DND-41 (cell line): Measurements from ENCODE around the gene SH3RF3.

Experiments
- CTCF ChIP-seq: IDR thresholded peaks from 2 replicates; pipeline ENCODE4 v1.5.1; 2012; ENCODE audit warnings: borderline replicate concordance, low read length, moderate library complexity, mild to moderate bottlenecking; ENCODE audit not compliant: poor library complexity, severe bottlenecking; ENCODE audit errors: extremely low read depth
- EZH2 ChIP-seq: IDR thresholded peaks from 3 replicates; pipeline ENCODE4 v1.6.1; 2012; ENCODE audit warnings: borderline replicate concordance, low read depth, mild to moderate bottlenecking, moderate library complexity, low read length, inconsistent platforms; ENCODE audit not compliant: severe bottlenecking

GRCh38 chr2:109451671-109452070, 322.7 kb downstream of the SH3RF3 start:
- no peak for TF ChIP-seq CTCF
- TF ChIP-seq EZH2, result no peak
